Measurements from ENCODE around the gene MED13.

The MED13 gene

GRCh38 chr17:62093188-62094155, 28.4 kb upstream of the MED13 start:
- Histone ChIP-seq H3K4me3 (no peak overlapping the region), H3K27ac (no peak overlapping the region), H3K36me3 (ENCODE audit: insufficient read depth, low read length) (no peaks in the 10 kb centered on the region), H3K9me3 (ENCODE audit: low read depth, low read length) (no peaks in the 10 kb centered on the region), H3K9ac (ENCODE audit: insufficient read length) (no peak overlapping the region)
- no peak for TF ChIP-seq EZH2 (IDR thresholded peaks at IDR 0.05)
- TF ChIP-seq POLR2AphosphoS5 (IDR thresholded peaks at IDR 0.05; ENCODE audit: borderline replicate concordance, low read depth, low read length), result no peak
- TF ChIP-seq FOXP2 (optimal IDR thresholded peaks at IDR 0.05; ENCODE audit: control extremely low read depth, extremely low read length, insufficient read depth), result no peak
- no peak for DNase-seq (ENCODE audit: low read depth, low spot score)

DNA sequence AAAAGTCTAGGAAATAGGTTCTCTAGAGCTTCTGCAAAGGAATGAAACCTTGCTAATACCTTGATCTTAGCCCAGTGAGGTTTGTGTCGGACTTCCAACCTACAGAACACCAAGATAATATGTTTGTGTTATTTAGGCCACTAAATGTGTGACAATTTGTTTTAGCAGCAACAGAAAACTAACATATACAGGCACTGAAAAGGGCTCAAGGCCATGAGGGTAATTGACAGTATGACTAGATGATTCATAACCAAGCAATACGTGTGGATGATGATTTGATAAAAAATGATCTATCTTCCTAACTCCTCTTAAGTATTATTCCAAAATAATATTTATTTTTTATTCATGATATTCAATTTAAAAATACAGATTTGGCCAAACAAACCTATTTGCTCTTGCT, 27.7 kb upstream of the MED13 start:
- Histone ChIP-seq H3K36me3 (ENCODE audit: insufficient read depth, low read length) (no peaks in the 10 kb centered on the region), H3K27ac (no peak overlapping the region), H3K9me3 (ENCODE audit: low read depth, low read length) (no peaks in the 10 kb centered on the region), H3K4me3 (no peak overlapping the region), H3K9ac (ENCODE audit: insufficient read length) (no peak overlapping the region)
- TF ChIP-seq FOXP2 (optimal IDR thresholded peaks at IDR 0.05; ENCODE audit: control extremely low read depth, extremely low read length, insufficient read depth) (no peak), POLR2AphosphoS5 (IDR thresholded peaks at IDR 0.05; ENCODE audit: borderline replicate concordance, low read depth, low read length) (no peak), EZH2 (IDR thresholded peaks at IDR 0.05) (no peak)
- no peak for DNase-seq (ENCODE audit: low read depth, low spot score)

GRCh38 chr17:62091804-62092203, 26.7 kb upstream of the MED13 start:
- no peaks in the 10 kb centered on the region for H3K9me3 ChIP-seq (ENCODE audit: low read depth, low read length)
- H3K4me3 ChIP-seq, result no peak overlapping the region
- TF ChIP-seq FOXP2 (optimal IDR thresholded peaks at IDR 0.05; ENCODE audit: control extremely low read depth, extremely low read length, insufficient read depth) (no peak), EZH2 (IDR thresholded peaks at IDR 0.05) (no peak), POLR2AphosphoS5 (IDR thresholded peaks at IDR 0.05; ENCODE audit: borderline replicate concordance, low read depth, low read length) (no peak)
- DNase-seq (ENCODE audit: low read depth, low spot score), result no peak
- H3K27ac ChIP-seq, result no peak overlapping the region
- no peaks in the 10 kb centered on the region for H3K36me3 ChIP-seq (ENCODE audit: insufficient read depth, low read length)
- H3K9ac ChIP-seq (ENCODE audit: insufficient read length), result no peak overlapping the region

GRCh38 chr17:62090868-62091267, 25.8 kb upstream of the MED13 start:
- H3K9me3 ChIP-seq (ENCODE audit: low read depth, low read length), result no peaks in the 10 kb centered on the region
- no peak overlapping the region for H3K4me3 ChIP-seq
- no peaks in the 10 kb centered on the region for H3K36me3 ChIP-seq (ENCODE audit: insufficient read depth, low read length)
- TF ChIP-seq EZH2 (IDR thresholded peaks at IDR 0.05), result no peak
- no peak for TF ChIP-seq POLR2AphosphoS5 (IDR thresholded peaks at IDR 0.05; ENCODE audit: borderline replicate concordance, low read depth, low read length)
- no peak for TF ChIP-seq FOXP2 (optimal IDR thresholded peaks at IDR 0.05; ENCODE audit: control extremely low read depth, extremely low read length, insufficient read depth)
- no peak overlapping the region for H3K9ac ChIP-seq (ENCODE audit: insufficient read length)
- no peak overlapping the region for H3K27ac ChIP-seq
- DNase-seq (ENCODE audit: low read depth, low spot score), result no peak

DNA sequence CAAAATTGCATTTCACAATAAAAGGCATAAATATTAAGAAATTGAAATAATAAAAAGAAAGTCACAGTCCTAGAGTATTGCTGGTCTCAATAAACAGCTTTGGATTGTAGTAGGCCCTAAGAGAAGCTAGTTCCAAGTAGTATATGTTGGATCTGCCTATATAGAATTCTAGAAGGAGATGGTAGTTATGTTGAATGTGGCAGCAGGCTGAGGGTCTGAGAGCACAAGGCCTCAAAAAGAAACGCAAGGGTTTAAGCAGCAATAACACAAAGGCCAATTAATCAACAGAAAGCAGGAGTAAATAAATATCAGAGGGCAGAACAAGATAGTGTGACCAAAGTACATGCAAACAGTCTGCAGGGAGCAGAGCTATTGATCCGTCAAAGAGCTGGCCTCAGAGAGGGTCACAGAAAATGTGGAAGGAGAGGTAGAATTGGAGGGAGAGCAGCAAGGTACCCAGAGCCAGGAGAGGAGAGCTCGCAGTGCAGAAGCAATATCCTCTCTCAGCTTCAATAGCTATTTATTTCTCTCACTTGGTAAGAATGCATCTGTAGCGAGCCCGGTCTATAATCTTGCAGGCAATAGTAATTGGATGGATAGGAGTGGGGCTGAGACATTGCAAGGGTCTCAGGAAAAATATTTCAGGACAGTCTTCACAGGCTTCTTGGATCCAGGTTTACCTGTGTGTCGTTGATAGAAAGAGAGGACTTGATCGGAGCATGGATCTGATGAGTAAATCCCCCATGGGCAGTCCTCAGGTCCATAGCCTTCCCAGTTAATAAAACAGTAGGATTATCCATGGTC, 25.1 kb upstream of the MED13 start:
- Histone ChIP-seq H3K36me3 (ENCODE audit: insufficient read depth, low read length) (no peaks in the 10 kb centered on the region), H3K4me3 (no peak overlapping the region), H3K9ac (ENCODE audit: insufficient read length) (no peak overlapping the region), H3K9me3 (ENCODE audit: low read depth, low read length) (no peaks in the 10 kb centered on the region), H3K27ac (no peak overlapping the region)
- TF ChIP-seq EZH2 (IDR thresholded peaks at IDR 0.05) (no peak), POLR2AphosphoS5 (IDR thresholded peaks at IDR 0.05; ENCODE audit: borderline replicate concordance, low read depth, low read length) (no peak)
- DNase-seq (ENCODE audit: low read depth, low spot score), result no peak

DNA sequence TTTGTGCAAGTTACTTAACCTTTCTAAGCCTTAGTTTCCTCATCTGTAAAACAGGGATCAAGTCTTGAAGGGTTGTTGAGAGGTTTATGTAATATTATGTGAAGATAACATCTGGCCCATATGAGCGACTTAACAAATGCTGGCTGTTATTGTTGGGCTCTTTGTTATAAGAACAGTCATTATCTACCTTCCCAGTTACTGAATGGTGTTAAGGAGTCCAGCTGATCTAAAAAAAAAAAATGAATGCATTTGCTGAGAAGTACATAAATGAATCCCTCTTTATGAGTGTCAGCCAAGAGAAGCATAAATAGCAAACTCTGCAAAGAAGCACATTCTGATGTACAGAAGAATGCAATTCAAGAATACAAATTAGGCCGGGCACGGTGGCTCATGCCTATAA, 24.3 kb upstream of the MED13 start:
- no peak overlapping the region for H3K27ac ChIP-seq
- no peak overlapping the region for H3K9ac ChIP-seq (ENCODE audit: insufficient read length)
- H3K36me3 ChIP-seq (ENCODE audit: insufficient read depth, low read length), result no peaks in the 10 kb centered on the region
- DNase-seq (ENCODE audit: low read depth, low spot score), result no peak
- TF ChIP-seq POLR2AphosphoS5 (IDR thresholded peaks at IDR 0.05; ENCODE audit: borderline replicate concordance, low read depth, low read length) (no peak), FOXP2 (optimal IDR thresholded peaks at IDR 0.05; ENCODE audit: control extremely low read depth, extremely low read length, insufficient read depth) (no peak), EZH2 (IDR thresholded peaks at IDR 0.05) (no peak)
- H3K9me3 ChIP-seq (ENCODE audit: low read depth, low read length), result no peaks in the 10 kb centered on the region
- H3K4me3 ChIP-seq, result no peak overlapping the region

DNA sequence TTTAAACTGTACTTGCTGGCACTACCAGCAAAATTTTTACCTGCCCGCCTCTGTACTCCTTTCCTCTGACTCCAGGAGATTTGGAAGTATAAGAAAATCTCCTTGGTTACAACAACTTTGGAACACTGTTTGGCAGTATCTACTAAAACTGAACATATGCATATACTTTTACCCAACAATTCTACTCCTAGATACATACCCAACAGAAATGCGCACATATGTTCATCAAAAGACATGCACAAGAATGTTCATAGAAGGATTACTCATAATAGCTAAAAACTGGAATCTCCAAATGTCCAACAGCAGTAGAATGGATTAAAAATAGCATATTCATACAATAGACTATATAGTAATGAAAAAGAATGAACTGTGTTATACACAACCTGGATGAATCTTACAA, 21.7 kb upstream of the MED13 start:
- H3K4me3 ChIP-seq, result no peak overlapping the region
- H3K9me3 ChIP-seq (ENCODE audit: low read depth, low read length), result no peaks in the 10 kb centered on the region
- H3K36me3 ChIP-seq (ENCODE audit: insufficient read depth, low read length), result no peaks in the 10 kb centered on the region
- TF ChIP-seq EZH2 (IDR thresholded peaks at IDR 0.05) (no peak), FOXP2 (optimal IDR thresholded peaks at IDR 0.05; ENCODE audit: control extremely low read depth, extremely low read length, insufficient read depth) (no peak), POLR2AphosphoS5 (IDR thresholded peaks at IDR 0.05; ENCODE audit: borderline replicate concordance, low read depth, low read length) (no peak)
- H3K27ac ChIP-seq, result no peak overlapping the region
- DNase-seq (ENCODE audit: low read depth, low spot score), result no peak
- no peak overlapping the region for H3K9ac ChIP-seq (ENCODE audit: insufficient read length)
